Measurements from ENCODE around the gene PLIN1. TPM values are rescaled to one million over a fixed set of nuclear protein-coding genes. Genes with fewer than 3 reads are reported as not detected.

The PLIN1 gene
- total and polyA plus RNA-seq, 2 donors (not counting 3 experiments of a cell fraction or from before 2014, with no cell fraction given): 0.07 TPM; not detected in 1

DNA sequence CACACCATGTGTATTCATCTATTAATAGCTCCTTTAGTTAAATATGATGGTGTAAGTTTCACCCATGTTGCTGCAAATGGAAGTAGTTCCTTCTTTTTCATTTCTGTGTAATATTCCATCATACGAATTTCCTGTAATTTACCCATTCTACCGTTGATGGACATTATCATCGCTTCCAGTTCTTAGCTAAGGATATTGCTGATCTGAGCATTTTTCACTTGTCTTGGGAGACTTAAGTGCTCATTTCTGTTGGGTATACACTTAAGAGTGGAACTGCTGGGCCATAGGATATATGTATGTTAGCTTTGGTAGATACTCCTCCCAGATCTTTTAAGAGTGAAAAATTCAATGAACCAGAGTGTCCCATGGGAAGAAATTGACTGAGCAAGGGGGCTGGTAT lies 11.0 kb downstream of the PLIN1 start:
- BruUV-seq (replicated peaks): no TSS peak
- ChIA-PET CTCF (interaction anchor here (0.6 kb wide), 1 partner anchor 474 kb away, joined by 3 read pairs; no protein-coding TSS in a partner anchor), POLR2A (no interaction called here)
- no peaks in the 10 kb centered on the region for H4K20me1 ChIP-seq (replicated peaks; ENCODE audit: control insufficient read depth, extremely low read depth, insufficient read depth, low read length)
- H3K4me2 ChIP-seq (ENCODE audit: insufficient read depth, low read length): no peak overlapping the region
- H3K4me1 ChIP-seq (ENCODE audit: control insufficient read depth, extremely low read depth, insufficient read depth, low read length): peaks cover 11% of the 10 kb centered on the region
- H3K79me2 ChIP-seq (ENCODE audit: control insufficient read depth, insufficient read depth, low read length): no peaks in the 10 kb centered on the region
- no peak overlapping the region for H3K9ac ChIP-seq (replicated peaks; ENCODE audit: extremely low read depth, insufficient read depth, low read length)
- H3K27me3 ChIP-seq (ENCODE audit: control insufficient read depth in 2 of 2, insufficient read depth in 2 of 2, low read length in 2 of 2): no peaks in the 10 kb centered on the region
- dilution Hi-C loops (cut with MboI; ENCODE audit: extremely low pct_ligation_motif_present, low sequenced_read_pairs): no loop called here
- H3K27ac ChIP-seq (ENCODE audit: insufficient read depth, low read depth, low read length): no peak overlapping the region
- no peak overlapping the region for H3K4me3 ChIP-seq (replicated peaks in 1 of 3; ENCODE audit: insufficient read depth in 1 of 3, low read depth in 1 of 3, low read length in 3 of 3)
- TF ChIP-seq POLR2AphosphoS5 (IDR thresholded peaks at IDR 0.05; ENCODE audit: insufficient read depth, low read depth, low read length): no peak
- intact Hi-C loops (cut with micrococcal nuclease): no loop called here
- H3K36me3 ChIP-seq (ENCODE audit: control insufficient read depth in 2 of 2, extremely low read depth in 1 of 2, insufficient read depth in 2 of 2, low read length in 2 of 2): no peaks in the 10 kb centered on the region
- H3K9me1 ChIP-seq (replicated peaks; ENCODE audit: control insufficient read depth, extremely low read depth, insufficient read depth, low read length): no peaks in the 10 kb centered on the region
- H3K9me3 ChIP-seq (replicated peaks; ENCODE audit: control insufficient read depth, insufficient read depth, low read length): no peaks in the 10 kb centered on the region
- FAIRE-seq: no peak
- no peak overlapping the region for H2AFZ ChIP-seq (ENCODE audit: low read depth, low read length)
- DNase-seq (ENCODE audit: low read depth, low spot score): no peak

GRCh38 chr15:89667706-89667960 lies 11.5 kb downstream of the PLIN1 start:
- dilution Hi-C loops (cut with MboI; ENCODE audit: extremely low pct_ligation_motif_present, low sequenced_read_pairs) (no loop called here), intact Hi-C loops (cut with micrococcal nuclease) (no loop called here)
- Histone ChIP-seq H4K20me1 (replicated peaks; ENCODE audit: control insufficient read depth, extremely low read depth, insufficient read depth, low read length) (no peaks in the 10 kb centered on the region), H2AFZ (ENCODE audit: low read depth, low read length) (no peak overlapping the region), H3K9me3 (replicated peaks; ENCODE audit: control insufficient read depth, insufficient read depth, low read length) (no peaks in the 10 kb centered on the region), H3K36me3 (ENCODE audit: control insufficient read depth in 2 of 2, extremely low read depth in 1 of 2, insufficient read depth in 2 of 2, low read length in 2 of 2) (no peaks in the 10 kb centered on the region), H3K4me2 (ENCODE audit: insufficient read depth, low read length) (no peak overlapping the region), H3K4me3 (replicated peaks in 1 of 3; ENCODE audit: insufficient read depth in 1 of 3, low read depth in 1 of 3, low read length in 3 of 3) (no peak overlapping the region), H3K9me1 (replicated peaks; ENCODE audit: control insufficient read depth, extremely low read depth, insufficient read depth, low read length) (no peaks in the 10 kb centered on the region), H3K9ac (replicated peaks; ENCODE audit: extremely low read depth, insufficient read depth, low read length) (no peak overlapping the region), H3K27ac (ENCODE audit: insufficient read depth, low read depth, low read length) (no peak overlapping the region), H3K4me1 (ENCODE audit: control insufficient read depth, extremely low read depth, insufficient read depth, low read length) (peaks cover 16% of the 10 kb centered on the region), H3K27me3 (ENCODE audit: control insufficient read depth in 2 of 2, insufficient read depth in 2 of 2, low read length in 2 of 2) (no peaks in the 10 kb centered on the region), H3K79me2 (ENCODE audit: control insufficient read depth, insufficient read depth, low read length) (no peaks in the 10 kb centered on the region)
- ChIA-PET POLR2A (no interaction called here), CTCF (no interaction called here)
- TF ChIP-seq GATA2 (IDR thresholded peaks at IDR 0.05; ENCODE audit: insufficient read depth, insufficient read length, low read depth, low read length): no peak
- TF ChIP-seq POLR2AphosphoS5 (IDR thresholded peaks at IDR 0.05; ENCODE audit: insufficient read depth, low read depth, low read length): no peak
- TF ChIP-seq JUN (IDR thresholded peaks at IDR 0.05; ENCODE audit: borderline replicate concordance, insufficient read depth, insufficient read length, low read depth): no peak
- TF ChIP-seq, protein P1, sequence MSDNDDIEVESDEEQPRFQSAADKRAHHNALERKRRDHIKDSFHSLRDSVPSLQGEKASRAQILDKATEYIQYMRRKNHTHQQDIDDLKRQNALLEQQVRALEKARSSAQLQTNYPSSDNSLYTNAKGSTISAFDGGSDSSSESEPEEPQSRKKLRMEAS (IDR thresholded peaks at IDR 0.05; ENCODE audit: insufficient read depth, insufficient read length): no peak
- TF ChIP-seq EZH2 (IDR thresholded peaks at IDR 0.05; ENCODE audit: borderline replicate concordance, low read depth, low read length, severe bottlenecking): no peak
- no peak for TF ChIP-seq MYC (IDR thresholded peaks at IDR 0.05; ENCODE audit: low read depth, low read length)
- TF ChIP-seq FOS (IDR thresholded peaks at IDR 0.05; ENCODE audit: borderline replicate concordance, insufficient read depth, low read length): no peak
- TF ChIP-seq CTCF (IDR thresholded peaks at IDR 0.05; ENCODE audit: extremely low read depth in 1 of 2, insufficient read depth in 1 of 2, low read depth in 1 of 2, low read length in 2 of 2): no peak
- no peak for TF ChIP-seq POLR2A (IDR thresholded peaks at IDR 0.05; ENCODE audit: low read depth, low read length)
- DNase-seq (ENCODE audit: low read depth, low spot score): no peak
- BruUV-seq (replicated peaks): no TSS peak
- FAIRE-seq: no peak

Measured in endothelial cell of umbilical vein (primary cell).